NB4 (cell line): ENCODE measurements around the gene RPS6KA4.

Experiments
- CTCF ChIP-seq: IDR thresholded peaks from one replicate; pipeline ENCODE4 v1.5.1; 2012; ENCODE audit warnings: low read depth, low read length
- MYC ChIP-seq: IDR thresholded peaks from 2 replicates; pipeline ENCODE4 v1.6.1; 2011; ENCODE audit warnings: low read depth, low read length
- POLR2A ChIP-seq: IDR thresholded peaks from 2 replicates; pipeline ENCODE4 v1.6.1; 2011; ENCODE audit warnings: mild to moderate bottlenecking; ENCODE audit not compliant: insufficient read length; ENCODE audit errors: extremely low read depth

- TF ChIP-seq CTCF (no peak), POLR2A (no peak), MYC (no peak)
Measured at GRCh38 chr11:64407630-64408029, 48.7 kb downstream of the RPS6KA4 start.
